Stimulated activated CD4-positive, alpha-beta T cell treated with anti-CD3 and anti-CD28 coated beads, TNF-alpha, amount 100 ng/mL, for 48 hours (primary cell): ENCODE data around the gene AGPAT3.
"Not testable (repeated sequence)": the region's sequence is repeated elsewhere in the genome, so short reads cannot be mapped to it uniquely, and the experiment has no call there.

Experiments
- DNase-seq, 3 donors: peaks; one replicate each; pipeline ENCODE4 v3.0.0-alpha.2; 2020; ENCODE audit warnings: low read depth in 3 of 3

AGPAT3 gene

GRCh38 chr21:43882952-43883545 is 18.0 kb downstream of the AGPAT3 start:
- no peak for DNase-seq

DNA sequence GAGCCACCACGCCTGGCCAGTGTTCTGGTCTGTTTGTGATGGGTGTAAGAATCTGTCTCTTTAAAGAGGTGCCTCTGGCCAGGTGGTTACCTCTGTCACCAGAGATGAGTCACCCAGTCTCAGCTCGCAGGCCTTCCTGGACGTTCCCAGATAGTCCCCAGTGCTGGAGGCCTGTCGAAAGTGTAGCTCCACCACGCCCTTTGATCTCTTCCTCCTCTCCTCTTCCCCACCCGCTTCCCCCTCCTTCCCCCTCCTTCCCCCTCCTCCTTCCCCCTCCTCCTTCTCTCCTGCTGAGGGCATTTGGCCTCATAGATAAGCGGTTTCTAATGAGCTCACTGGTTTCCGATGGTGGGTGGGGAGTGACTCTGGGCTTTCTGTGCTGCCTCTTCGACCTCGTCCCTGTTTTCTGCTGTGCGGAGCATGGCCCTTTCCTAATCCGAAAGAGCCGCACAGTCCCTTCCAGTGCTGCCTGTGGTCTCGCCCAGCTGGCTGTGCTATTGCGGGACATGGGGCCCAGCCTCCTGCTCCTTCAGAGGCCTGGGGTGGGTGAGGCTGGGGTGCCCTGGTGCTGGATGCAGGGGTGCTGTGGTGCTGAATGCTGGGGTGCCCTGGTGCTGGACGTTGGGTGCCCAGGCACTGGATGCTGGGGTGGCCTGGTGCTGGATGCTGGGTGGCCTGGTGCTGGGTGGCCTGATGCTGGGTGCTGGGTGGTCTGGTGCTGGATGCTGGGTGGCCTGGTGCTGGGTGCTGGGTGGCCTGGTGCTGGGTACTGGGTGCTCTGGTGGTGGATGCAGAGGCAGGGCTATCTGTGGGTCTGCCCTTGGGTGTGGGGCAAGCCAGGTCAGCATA is 19.2 kb downstream of the AGPAT3 start:
- no peak for DNase-seq

DNA sequence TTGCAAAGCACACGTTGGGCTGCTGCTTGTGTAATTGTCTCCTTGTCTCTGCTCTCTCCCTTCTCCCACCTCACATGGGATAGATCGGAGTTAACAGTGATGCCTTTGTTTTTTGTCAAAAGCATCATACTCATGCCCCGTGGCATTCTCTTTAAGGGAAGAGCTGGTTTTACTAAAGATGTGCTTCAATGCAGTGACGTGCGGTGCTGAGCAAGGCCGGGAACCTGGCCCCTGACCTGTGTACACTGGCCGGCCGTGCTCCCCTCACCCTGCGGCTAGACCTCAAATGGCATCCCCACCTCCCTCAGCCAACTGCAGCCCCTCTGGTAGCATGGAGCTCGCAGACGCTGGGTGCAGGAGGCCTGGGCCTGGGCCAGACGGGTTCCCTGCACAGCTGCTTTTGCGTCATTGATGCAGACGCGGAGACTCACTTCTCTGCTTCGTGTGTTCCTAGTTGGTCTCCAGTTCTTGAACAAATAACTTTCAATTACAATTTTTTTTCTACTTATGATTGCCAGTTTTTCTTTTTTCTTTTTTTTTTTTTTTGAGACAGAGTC is 19.9 kb downstream of the AGPAT3 start:
- DNase-seq, result no peak

GRCh38 chr21:43885721-43886120 is 20.7 kb downstream of the AGPAT3 start:
- no peak for DNase-seq

DNA sequence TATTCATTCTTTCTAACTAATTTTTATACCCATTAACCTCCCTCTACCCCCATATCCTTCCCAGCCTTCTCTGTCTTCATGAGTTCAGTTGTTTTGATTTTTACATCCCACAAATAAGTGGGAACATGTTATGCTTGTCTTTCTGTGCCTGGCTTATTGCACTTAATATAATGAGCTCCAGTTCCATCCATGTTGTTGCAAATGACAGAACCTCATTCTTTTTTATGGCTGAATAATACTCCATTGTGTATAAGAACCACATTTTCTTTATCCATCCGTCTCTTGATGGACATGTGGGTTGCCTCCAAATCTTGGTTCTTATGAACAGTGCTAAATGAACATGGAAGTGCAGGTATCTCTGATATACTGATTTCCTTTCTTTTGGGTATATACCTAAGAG is 21.5 kb downstream of the AGPAT3 start:
- DNase-seq, result no peak

- DNase-seq, result no peak
Observed at GRCh38 chr21:43889069-43889468, 24.0 kb downstream of the AGPAT3 start.

GRCh38 chr21:43890042-43890441 is 25.0 kb downstream of the AGPAT3 start:
- DNase-seq, result no peak

- DNase-seq, result no peak
Observed at GRCh38 chr21:43892334-43892733, 27.3 kb downstream of the AGPAT3 start.

GRCh38 chr21:43892984-43893535 is 28.0 kb downstream of the AGPAT3 start:
- no peak for DNase-seq

DNA sequence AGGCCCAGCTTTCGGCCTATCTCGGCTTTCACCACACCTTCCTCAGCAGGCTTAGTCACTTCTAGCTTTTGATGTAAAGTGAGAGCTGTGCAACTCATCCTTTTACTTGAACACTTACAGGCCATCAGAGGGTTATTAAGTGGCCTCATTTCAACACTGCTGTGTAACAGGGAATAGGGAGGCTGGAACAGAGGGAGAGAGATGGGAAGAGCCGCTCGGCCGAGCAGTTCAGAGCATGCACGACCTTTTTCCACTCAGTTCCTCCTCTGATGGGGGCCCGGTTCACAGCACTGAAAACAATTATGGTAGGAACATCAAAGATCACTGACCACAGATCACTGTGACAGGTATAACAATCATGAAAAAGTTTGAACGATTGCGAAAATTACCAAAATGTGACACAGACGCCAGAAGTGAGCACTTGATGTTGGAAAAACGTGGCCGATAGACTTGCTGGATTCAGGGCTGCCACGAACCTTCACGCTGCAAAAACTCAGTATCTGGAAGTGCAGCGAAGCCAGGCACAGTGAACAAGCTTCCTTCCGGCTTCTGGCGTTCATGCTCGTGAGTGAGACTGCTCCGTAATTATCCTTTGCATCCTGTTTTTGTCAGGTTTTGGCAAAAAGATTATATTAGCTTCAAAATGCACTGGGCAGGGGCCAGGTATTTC is 28.6 kb downstream of the AGPAT3 start:
- DNase-seq, result no peak

- no peak for DNase-seq
Observed at GRCh38 chr21:43894206-43894577, 29.2 kb downstream of the AGPAT3 start.

DNA sequence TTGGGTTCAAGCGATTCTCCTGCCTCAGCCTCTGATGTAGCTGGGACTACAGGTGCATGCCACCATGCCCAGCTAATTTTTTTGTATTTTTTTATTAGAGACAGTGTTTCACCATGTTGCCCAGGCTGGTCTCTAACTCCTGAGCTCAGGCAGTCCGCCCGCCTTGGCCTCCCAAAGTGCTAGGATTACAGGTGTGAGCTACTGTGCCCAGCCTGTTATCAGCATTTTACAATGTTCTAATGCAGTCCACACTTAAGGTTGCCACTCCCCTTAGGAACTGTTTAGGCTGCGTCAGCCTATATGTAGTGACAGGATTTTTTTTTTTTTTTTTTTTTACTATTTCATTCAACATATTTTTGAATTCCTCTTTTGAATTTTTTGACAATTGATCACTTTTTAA is 30.2 kb downstream of the AGPAT3 start:
- no peak for DNase-seq

- DNase-seq, result not testable (repeated sequence)
Observed at GRCh38 chr21:43896696-43897299, 31.8 kb downstream of the AGPAT3 start.

DNA sequence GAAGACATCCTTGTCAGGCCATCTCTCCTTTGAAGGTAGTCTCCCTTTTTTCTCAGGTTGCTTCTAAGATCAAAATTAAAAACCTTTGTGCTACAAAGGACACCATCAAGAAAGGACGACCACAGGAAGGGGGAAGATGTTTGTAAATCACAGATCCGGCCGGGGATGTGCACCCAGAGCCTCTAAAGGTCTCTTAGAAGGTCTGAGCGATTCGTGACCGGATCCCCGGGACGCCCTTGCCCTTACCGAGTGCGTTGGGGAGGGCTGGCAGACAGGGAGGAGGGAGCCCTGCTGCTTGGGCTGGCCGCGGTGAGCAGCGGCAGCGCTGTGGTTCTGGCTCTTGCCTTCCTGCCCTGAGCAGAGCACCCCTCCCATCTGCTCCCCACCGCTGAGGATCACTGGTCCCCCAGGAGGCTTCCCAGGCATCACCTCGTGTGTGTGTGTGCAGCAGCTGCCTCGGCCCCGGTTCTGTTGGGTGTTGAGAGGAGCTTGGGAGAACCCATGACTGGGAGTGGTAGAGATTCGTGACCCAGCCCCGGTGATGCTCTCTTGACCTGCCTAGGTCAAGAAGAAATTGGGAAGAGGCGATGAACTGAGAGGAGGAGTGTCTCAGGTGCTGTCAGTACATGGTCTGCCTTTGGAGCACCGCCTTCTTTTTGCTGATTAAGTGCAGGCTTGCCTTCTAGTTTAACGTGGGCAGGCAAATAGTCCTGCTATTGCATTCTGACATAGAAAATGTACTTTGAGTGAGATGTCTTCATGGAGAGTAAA is 34.5 kb downstream of the AGPAT3 start:
- DNase-seq, result no peak

GRCh38 chr21:43900078-43900385 is 35.0 kb downstream of the AGPAT3 start:
- DNase-seq, result no peak

- no peak for DNase-seq
Observed at GRCh38 chr21:43900690-43901089, 35.7 kb downstream of the AGPAT3 start.

- no peak for DNase-seq
Observed at GRCh38 chr21:43902441-43902840, 37.4 kb downstream of the AGPAT3 start.

- no peak for DNase-seq
Observed at GRCh38 chr21:43903451-43904091, 38.5 kb downstream of the AGPAT3 start.

DNA sequence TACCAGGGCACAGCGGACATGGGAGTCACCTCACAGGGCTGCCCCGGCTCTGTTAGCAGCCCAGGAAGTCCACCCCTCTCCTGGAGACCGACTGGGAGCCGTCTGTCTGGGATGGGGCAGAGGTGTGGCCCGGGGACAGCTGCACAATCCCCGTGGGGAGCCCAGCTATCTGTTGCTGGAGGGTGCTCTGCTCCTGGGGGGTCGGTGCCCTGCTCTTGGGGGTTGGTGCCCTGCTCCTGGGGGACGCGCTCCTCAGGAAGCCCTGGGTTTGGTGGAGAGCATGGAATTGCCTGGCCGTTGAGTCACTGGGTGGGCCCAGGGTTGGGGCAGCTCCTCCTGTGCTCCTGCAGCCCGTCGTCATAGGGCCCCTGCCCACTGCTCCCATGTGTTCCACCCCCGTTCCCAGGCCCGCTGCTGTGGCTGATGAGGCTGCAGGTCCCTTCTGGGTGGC is 39.3 kb downstream of the AGPAT3 start:
- no peak for DNase-seq

GRCh38 chr21:43905726-43906455 is 40.9 kb downstream of the AGPAT3 start:
- DNase-seq, result no peak
